ENCODE results near the gene DIS3L.
A peak's percentile ranks its signal among the peaks of the same experiment; 100 is the strongest.
"Not testable (repeated sequence)": the region's sequence is repeated elsewhere in the genome, so short reads cannot be mapped to it uniquely, and the experiment has no call there.

The DIS3L gene

DNA sequence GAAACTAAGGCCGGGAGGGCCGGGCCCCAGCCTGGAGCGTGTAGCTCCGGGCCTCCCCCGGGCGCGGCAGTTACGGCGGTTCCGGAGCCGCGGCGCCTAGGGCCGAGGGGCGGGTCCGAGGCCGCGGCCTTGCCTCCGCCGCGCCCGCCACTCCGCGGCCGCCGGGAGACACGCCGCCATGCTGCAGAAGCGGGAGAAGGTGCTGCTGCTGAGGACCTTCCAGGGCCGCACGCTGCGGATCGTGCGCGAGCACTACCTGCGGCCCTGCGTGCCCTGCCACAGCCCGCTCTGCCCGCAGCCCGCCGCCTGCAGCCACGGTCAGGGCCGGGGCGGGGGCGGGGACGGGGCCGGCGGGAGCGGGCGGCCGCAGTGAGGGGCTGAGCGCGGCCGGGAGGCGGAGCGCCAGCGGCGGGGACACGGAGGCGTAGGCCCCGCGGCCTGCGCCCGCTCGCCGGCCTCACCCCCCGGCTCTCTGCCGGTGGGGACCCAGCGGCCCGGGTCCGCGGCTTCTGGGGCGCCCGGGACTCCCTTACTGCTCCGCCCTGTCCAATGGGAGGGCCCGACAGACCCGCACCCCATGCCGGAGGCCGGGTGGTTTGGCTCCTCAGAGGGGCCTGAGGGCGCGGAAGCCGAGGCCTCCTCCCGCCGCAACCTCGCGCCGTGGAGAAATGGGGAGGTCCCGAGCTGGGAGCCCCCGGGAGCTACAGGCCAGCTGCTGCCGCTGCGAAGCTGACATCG lies at the start of gene DIS3L:
Gene DIS3L, plus strand, starts transcription at position 150 of the 738 bp plus-strand sequence. Its CDS starts 29 bp downstream, at position 179.
- DNase-seq (ENCODE audit: low spot score): peak; percentile 83

- not testable (repeated sequence) for DNase-seq (ENCODE audit: low spot score)
Observed at GRCh38 chr15:66245832-66246231, 47.5 kb upstream of the DIS3L start.

- no peak for DNase-seq (ENCODE audit: low spot score)
Observed at GRCh38 chr15:66246937-66247336, 46.4 kb upstream of the DIS3L start.

DNA sequence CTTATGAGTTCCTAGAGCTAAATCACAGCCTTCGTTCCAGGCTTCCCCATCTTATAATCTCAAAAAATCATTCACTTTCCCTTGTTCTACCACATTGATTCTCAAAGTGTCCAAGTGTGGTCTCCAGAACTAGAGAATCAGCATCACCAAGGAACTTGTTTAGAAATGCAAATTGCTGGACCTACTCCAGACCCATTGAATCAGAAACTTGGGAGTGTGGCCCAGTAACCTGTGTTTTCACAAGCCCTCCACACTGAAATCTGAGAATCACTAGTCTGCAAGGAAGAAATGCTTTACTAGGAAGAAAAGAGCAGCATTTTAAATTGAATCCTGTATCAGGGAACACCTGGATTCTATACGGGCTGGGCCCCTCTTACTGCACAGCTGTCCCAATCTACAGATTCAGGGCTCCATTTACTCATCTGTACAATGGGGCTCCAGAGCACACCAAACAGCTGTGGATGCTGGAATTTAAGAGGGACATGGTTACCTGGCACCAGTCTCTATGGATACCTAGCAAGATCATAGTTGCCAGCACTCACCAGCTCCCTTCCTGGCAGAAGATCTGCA lies 43.7 kb upstream of the DIS3L start:
- DNase-seq (ENCODE audit: low spot score): no peak

GRCh38 chr15:66251065-66251789 lies 42.1 kb upstream of the DIS3L start:
- no peak for DNase-seq (ENCODE audit: low spot score)

DNA sequence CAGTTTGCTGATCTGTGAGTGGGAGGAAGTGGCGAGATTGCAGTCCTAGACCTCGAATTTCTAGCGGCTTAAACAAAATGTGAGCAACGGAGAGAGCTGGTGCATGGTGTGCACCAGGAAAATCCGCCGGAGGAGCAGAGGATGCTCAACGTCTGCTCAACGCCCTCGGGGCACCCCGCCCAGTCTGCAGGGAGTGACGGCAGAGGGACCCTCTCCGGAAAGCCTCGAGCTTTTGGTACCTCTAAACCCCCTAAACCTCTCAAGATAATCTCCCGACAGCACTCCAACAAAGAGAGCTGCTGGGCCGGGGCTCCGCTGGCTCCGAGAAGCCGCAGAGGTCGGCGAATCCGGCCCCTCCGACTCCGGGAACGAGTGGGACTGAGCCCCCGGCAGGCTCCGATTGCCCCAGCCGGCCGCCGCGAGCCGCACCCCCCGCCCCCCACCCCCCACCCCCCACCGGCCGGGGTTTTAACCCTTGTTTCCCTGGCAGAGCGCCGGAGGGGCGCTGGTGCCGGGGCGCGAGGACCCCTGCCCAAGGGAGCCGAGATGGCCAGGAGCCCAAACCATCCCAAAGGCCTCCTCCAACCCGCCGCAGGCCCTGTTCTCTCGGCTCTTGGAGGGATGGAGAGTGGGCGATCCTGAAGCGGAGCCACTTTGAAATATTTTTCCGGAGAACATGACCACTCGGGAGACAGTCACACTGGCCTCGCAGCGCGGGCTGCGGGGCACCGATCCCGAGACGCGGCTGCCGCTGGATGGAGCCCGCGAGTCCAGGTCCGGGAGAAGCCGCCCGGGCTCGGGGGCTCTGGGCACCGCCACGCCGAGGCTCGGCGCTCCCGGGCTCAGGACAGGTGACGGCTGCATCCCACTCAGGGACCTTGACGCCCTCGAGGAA lies 41.3 kb upstream of the DIS3L start:
- DNase-seq (ENCODE audit: low spot score): peak; percentile 71

DNA sequence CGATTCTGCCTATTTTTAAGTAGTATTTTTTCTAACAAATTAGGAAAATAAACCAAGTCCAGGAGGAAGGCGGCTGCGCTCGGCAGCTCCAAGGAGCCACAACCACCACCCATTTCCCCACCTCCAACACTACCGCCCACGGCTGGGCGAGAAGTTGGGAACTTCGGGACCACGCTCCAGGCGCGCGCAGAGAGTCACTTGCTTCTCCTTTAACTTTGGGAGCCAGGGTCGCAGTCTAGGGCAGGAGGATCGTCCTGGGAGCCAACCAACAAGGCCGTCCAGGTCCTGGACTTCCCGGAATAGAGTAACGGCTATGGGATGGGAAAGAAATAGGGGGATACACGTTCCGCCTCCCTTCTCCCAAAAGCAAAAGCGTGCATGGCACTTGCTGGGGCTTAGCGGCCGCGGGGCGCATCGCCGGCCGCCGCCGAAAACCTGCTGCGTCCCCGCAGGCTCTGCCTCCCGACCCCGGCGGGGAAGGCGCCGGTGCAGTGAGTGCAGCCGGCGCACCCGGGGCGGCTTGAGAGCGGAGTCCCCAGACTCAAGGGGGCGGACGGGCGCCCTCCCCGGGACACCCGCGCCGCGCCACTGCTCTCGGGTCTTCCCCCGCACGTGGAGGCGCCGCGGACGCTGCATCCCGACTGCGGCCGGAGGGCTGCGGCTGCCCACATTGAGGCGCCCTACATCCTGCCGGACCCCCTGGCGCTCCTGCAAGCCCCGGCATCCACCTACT lies 40.5 kb upstream of the DIS3L start:
- DNase-seq (ENCODE audit: low spot score): no peak

- no peak for DNase-seq (ENCODE audit: low spot score)
Observed at GRCh38 chr15:66253418-66254088, 39.8 kb upstream of the DIS3L start, which contains the start of gene MEGF11. MEGF11 (minus strand) TSS chr15:66253750; CDS start chr15:66128403, 125,347 bp downstream.

GRCh38 chr15:66254089-66254950 lies 39.0 kb upstream of the DIS3L start:
- DNase-seq (ENCODE audit: low spot score): no peak

DNA sequence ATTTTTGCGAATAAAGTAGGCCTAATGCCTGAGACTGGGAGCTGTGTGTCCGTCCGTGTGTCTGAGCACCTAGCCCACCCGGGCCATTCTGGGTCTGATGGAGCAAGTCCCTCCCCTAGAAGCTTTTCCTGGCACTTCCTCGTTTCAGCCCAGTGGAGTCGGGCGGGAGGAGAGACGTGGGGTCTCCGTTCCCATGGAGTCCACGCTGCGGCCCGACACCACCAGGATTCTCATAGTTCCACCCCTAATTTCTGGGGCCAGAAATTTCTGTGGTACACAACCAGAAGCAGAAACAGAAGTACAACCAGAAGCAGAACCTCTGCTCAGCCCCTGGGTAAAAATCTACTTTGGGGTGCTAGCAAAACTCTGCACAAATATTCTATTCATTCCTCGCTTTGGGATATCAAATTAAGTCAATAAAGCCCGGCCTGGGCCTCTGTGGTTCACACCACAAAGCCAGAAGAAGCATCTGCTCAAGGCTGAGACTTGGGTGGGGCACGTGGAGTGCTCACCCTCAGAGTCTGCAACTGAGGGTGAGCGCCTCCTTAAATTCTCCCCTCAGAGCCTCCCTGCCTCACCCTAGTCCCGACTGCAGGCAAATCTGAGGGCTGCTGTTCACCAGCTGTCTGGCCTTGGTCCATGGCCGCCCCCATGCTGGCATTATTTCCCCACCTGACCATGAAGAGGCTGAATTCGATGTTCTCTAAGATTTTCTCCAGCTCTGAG lies 38.3 kb upstream of the DIS3L start:
- DNase-seq (ENCODE audit: low spot score): no peak

DNA sequence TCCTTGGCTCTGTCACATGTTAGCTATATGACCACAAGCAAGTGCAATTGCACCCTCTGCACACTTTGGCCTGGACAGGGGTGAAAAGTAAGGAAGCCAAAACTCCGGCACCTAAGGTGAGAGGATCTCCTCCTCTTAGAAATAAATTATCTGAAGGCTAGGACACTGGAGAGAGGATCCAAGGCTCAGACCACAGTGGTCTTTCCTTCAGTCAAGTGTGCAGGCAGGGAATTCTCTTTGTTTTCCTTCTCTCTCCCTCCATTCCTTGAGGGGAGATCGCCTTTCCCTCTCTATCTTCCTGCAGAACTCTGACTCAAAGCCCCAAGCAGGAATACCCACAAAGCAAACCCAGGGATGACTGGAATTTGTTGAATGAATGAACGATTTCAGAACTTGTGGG lies 36.7 kb upstream of the DIS3L start:
- no peak for DNase-seq (ENCODE audit: low spot score)

DNA sequence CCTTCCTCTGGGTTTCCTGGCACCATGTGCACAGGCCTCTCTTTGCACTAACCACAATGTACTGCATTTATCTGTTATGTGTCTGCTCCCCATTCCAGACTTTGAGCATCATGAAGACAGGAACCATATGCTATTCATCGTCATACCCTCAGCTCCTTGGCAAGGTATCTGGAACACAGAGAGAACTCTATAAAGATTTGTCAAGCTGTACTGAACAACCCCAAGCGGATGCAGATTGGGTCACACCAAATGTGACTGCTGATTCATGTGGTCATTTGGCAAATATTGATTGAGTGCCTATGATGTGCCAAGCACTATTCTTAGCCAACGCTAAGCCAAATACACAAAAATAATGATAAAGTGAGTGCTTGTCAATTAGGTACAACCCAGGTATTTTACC lies 32.3 kb upstream of the DIS3L start:
- DNase-seq (ENCODE audit: low spot score): no peak

GRCh38 chr15:66262837-66263236 lies 30.5 kb upstream of the DIS3L start:
- not testable (repeated sequence) for DNase-seq (ENCODE audit: low spot score)

DNA sequence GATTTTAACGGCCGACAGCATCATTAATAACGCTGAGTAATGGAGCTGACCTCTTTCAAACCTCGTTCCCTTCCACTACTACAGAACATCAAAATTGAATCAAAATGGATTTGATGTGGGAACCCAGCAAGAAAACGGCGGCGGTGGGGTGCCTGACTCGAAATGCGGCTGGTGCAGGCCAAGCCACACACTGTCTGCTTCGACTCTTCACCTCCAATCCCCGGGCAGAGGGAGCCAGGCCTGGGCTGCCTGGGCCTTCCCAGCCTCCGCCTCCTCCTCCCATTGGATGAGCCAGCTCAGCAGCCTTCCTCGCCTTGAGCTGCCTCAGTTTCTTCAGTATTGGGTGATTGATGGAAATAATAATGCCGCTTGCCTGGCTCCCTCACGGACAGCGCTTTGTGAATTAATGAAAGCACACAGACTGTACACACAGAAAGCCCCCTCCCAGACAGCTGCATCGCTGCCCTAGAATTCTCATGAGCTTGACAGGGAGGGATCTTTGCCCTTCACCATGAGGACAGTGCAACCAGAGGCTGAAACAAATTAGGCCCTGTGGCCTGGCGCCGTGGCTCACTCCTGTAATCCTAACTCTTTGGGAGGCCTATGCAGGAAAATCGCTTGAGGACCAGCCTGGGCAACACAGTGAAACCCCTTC lies 28.4 kb upstream of the DIS3L start:
- DNase-seq (ENCODE audit: low spot score): no peak

DNA sequence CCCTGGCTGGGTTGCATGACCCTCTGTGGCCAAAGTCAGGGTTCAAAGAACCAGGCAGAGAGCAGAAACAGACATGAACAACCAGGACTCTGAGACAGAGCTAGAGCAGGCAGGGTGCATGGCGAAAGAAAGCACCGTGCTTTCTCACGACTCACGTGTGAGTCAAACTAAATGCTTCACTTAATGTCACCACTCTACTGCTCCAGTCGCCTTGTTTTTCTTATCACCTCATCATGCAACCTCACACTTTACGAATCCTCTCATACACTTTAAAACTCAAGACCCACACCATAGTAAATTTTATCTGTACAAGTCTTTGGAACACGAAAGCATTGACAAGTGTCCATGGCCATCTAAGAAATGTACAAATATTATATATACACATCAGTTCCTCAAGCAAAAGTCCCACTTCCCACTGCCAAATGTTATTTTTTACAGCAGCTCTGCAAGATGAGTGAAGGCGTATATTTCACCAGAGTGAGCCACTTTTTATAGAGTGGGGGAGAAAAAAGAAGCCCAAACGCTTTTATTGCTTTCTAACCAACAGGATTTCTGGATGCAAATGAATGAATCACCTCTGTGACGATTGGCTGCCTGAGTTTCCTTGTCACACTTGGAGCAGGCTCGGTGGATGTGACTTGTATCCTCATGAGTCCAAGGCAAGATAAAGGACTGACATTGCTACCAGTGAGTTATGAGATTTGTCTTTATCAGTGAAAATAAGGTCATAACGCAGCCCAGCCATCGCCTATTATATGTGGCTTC lies 23.9 kb upstream of the DIS3L start:
- no peak for DNase-seq (ENCODE audit: low spot score)

DNA sequence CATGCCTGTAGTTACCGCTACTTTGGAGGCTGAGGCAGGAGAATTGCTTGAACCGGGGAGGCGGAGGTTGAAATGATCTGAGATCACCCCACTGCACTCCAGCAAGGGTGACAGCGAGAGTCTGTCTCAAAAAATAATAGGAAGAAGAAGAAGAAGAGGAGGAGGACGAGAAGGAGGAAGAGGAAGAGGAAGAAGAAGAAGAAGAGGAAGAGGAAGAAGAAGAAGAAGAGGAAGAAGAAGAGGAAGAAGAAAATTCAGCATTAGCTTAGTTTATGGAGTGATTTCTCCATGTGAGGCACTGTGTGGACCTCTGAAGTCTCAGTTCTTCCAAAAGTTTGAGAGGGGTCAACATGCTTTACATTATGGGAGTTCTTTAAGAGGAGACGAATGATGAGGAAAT lies 22.4 kb upstream of the DIS3L start:
- DNase-seq (ENCODE audit: low spot score): no peak

DNA sequence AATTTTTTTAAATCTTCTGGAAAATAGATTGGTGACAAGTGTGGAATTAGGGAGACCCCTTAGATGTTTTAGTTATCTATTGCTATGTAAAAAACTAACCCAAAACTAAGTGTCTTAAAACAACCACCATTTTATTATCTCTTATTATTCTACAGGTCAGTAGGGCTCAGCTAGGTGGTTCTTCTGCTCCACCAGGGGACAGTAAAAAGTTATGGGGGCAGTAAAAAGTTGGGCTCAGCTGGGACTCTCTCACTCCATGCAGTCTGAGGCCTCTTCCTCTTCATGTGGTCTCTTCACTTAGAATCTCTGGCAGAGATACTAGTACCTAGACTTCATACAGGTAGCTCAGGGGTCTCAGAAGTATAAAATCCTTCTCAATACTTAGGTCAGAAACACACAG lies 18.0 kb upstream of the DIS3L start:
- DNase-seq (ENCODE audit: low spot score): no peak

- DNase-seq (ENCODE audit: low spot score): no peak
Observed at GRCh38 chr15:66276546-66276945, 16.8 kb upstream of the DIS3L start.

Data from left forelimb (tissue), 1 donor.